H9 (cell line): ENCODE results near the gene STK38. TPM values are rescaled to one million over a fixed set of nuclear protein-coding genes. Genes with fewer than 3 reads are reported as not detected.

Source experiments
- DNase-seq: peaks from one replicate; pipeline ENCODE4 v3.0.0-alpha.2; 2017
- H2AFZ ChIP-seq: one replicate; pipeline ENCODE4 v1.6.1; 2013; ENCODE audit warnings: mild to moderate bottlenecking, low read length, control low read depth, moderate library complexity
- H2AK5ac ChIP-seq: 2 replicates; pipeline ENCODE4 v1.6.1; 2013; ENCODE audit warnings: low read length, control low read depth, mixed read lengths; ENCODE audit not compliant: insufficient read length
- H2BK120ac ChIP-seq: one replicate; pipeline ENCODE4 v1.6.1; 2013; ENCODE audit warnings: low read depth, mild to moderate bottlenecking, low read length, control low read depth, inconsistent platforms; ENCODE audit not compliant: poor library complexity, severe bottlenecking
- H2BK12ac ChIP-seq: 2 replicates; pipeline ENCODE4 v1.6.1; 2013; ENCODE audit warnings: low read length, control low read depth, mixed read lengths, low read depth; ENCODE audit not compliant: insufficient read length
- H2BK15ac ChIP-seq: 2 replicates; pipeline ENCODE4 v1.6.1; 2013; ENCODE audit warnings: low read depth, low read length, control low read depth
- H2BK20ac ChIP-seq: one replicate; pipeline ENCODE4 v1.6.1; 2013; ENCODE audit warnings: low read depth, mild to moderate bottlenecking, low read length, control low read depth, inconsistent platforms; ENCODE audit not compliant: poor library complexity, severe bottlenecking
- H2BK5ac ChIP-seq: 2 replicates; pipeline ENCODE4 v1.6.1; 2013; ENCODE audit warnings: low read length, control low read depth, mixed read lengths; ENCODE audit not compliant: insufficient read length
- H3K14ac ChIP-seq: 2 replicates; pipeline ENCODE4 v1.6.1; 2013; ENCODE audit warnings: low read length, control low read depth; ENCODE audit not compliant: insufficient read depth
- H3K18ac ChIP-seq: 2 replicates; pipeline ENCODE4 v1.6.1; 2013; ENCODE audit warnings: low read depth, mild to moderate bottlenecking, mixed read lengths, low read length, control low read depth; ENCODE audit not compliant: insufficient read length
- H3K23ac ChIP-seq: 2 replicates; pipeline ENCODE4 v1.6.1; 2013; ENCODE audit warnings: low read length, control low read depth, mixed read lengths, low read depth; ENCODE audit not compliant: insufficient read length
- H3K23me2 ChIP-seq: 2 replicates; pipeline ENCODE4 v1.6.1; 2013; ENCODE audit warnings: low read depth, mild to moderate bottlenecking, mixed read lengths, low read length, control low read depth; ENCODE audit not compliant: insufficient read length, poor library complexity, severe bottlenecking
- H3K27ac ChIP-seq: 2 replicates; pipeline ENCODE4 v1.5.1; 2013; ENCODE audit warnings: low read length, control low read depth, mixed read lengths, low read depth; ENCODE audit not compliant: insufficient read length
- H3K27me3 ChIP-seq: 2 replicates; pipeline ENCODE4 v1.6.1; 2013; ENCODE audit warnings: low read length, control low read depth, inconsistent platforms; ENCODE audit not compliant: insufficient read depth
- H3K4ac ChIP-seq: 2 replicates; pipeline ENCODE4 v1.6.1; 2013; ENCODE audit warnings: low read depth, mild to moderate bottlenecking, control low read depth, inconsistent platforms, low read length, moderate library complexity
- H3K4me1 ChIP-seq: 2 replicates; pipeline ENCODE4 v1.6.1; 2013; ENCODE audit warnings: low read length, control low read depth, inconsistent platforms; ENCODE audit not compliant: insufficient read depth
- H3K4me2 ChIP-seq: 2 replicates; pipeline ENCODE4 v1.6.1; 2013; ENCODE audit warnings: low read length, control low read depth, mixed read lengths; ENCODE audit not compliant: insufficient read length, insufficient read depth
- H3K56ac ChIP-seq: 2 replicates; pipeline ENCODE4 v1.6.1; 2013; ENCODE audit warnings: low read depth, mild to moderate bottlenecking, mixed read lengths, low read length, control low read depth; ENCODE audit not compliant: insufficient read length
- H3K79me1 ChIP-seq: 2 replicates; pipeline ENCODE4 v1.6.1; 2013; ENCODE audit warnings: low read depth, mild to moderate bottlenecking, moderate library complexity, low read length, control low read depth, inconsistent platforms; ENCODE audit not compliant: insufficient read depth, poor library complexity, severe bottlenecking
- H3K79me2 ChIP-seq: 2 replicates; pipeline ENCODE4 v1.6.1; 2013; ENCODE audit warnings: low read length, control low read depth, inconsistent platforms; ENCODE audit not compliant: insufficient read depth
- H3K9ac ChIP-seq: 2 replicates; pipeline ENCODE4 v1.6.1; 2013; ENCODE audit warnings: low read length, control low read depth, mixed read lengths; ENCODE audit not compliant: insufficient read length; ENCODE audit errors: extremely low read depth
- H3K9me3 ChIP-seq: one replicate; pipeline ENCODE4 v1.6.1; 2013; ENCODE audit warnings: low read depth, low read length, inconsistent platforms; ENCODE audit not compliant: control insufficient read depth
- H3T11ph ChIP-seq: one replicate; pipeline ENCODE4 v1.6.1; 2013; ENCODE audit warnings: mild to moderate bottlenecking, low read length, control low read depth, inconsistent platforms
- H4K20me1 ChIP-seq: one replicate; pipeline ENCODE4 v1.6.1; 2013; ENCODE audit not compliant: control insufficient read depth, insufficient read length, insufficient read depth
- H4K5ac ChIP-seq: 2 replicates; pipeline ENCODE4 v1.6.1; 2013; ENCODE audit warnings: low read depth, mild to moderate bottlenecking, mixed read lengths, low read length, control low read depth; ENCODE audit not compliant: insufficient read length
- H4K8ac ChIP-seq: replicated peaks from 2 replicates; pipeline ENCODE4 v1.6.1; 2013; ENCODE audit warnings: low read length, control low read depth, mixed read lengths, low read depth; ENCODE audit not compliant: insufficient read length
- H4K91ac ChIP-seq: 2 replicates; pipeline ENCODE4 v1.6.1; 2013; ENCODE audit warnings: low read depth, mild to moderate bottlenecking, moderate library complexity, mixed read lengths, low read length, control low read depth; ENCODE audit not compliant: insufficient read length
- H3K27ac Mint-ChIP-seq, 3 experiments: 2 replicates in 2 of 3; 3 replicates in 1 of 3; pipeline ENCODE4 v1.8.0; 2020 to 2021; ENCODE audit warnings: mixed read lengths in 3 of 3, mild to moderate bottlenecking in 1 of 3, moderate library complexity in 1 of 3
- H3K27me3 Mint-ChIP-seq: 2 replicates; pipeline ENCODE4 v1.8.0; 2021; ENCODE audit warnings: low read depth, mild to moderate bottlenecking, moderate library complexity, mixed read lengths
- H3K36me3 Mint-ChIP-seq, 3 experiments: 2 replicates in 2 of 3; 3 replicates in 1 of 3; pipeline ENCODE4 v1.8.0; 2020 to 2021; ENCODE audit warnings: low read depth in 3 of 3, mixed read lengths in 3 of 3; ENCODE audit not compliant: insufficient read depth in 1 of 3
- H3K4me1 Mint-ChIP-seq, 2 experiments: 2 replicates each; pipeline ENCODE4 v1.8.0; 2020; ENCODE audit warnings: mixed read lengths in 2 of 2
- H3K4me3 Mint-ChIP-seq, 2 experiments: 2 replicates in 1 of 2; 3 replicates in 1 of 2; pipeline ENCODE4 v1.8.0; 2020 to 2021; ENCODE audit warnings: mild to moderate bottlenecking in 2 of 2, mixed read lengths in 2 of 2, moderate library complexity in 1 of 2
- H3K9me3 Mint-ChIP-seq, 2 experiments: 2 replicates in 1 of 2; 3 replicates in 1 of 2; pipeline ENCODE4 v1.8.0; 2020; ENCODE audit warnings: mild to moderate bottlenecking in 2 of 2, mixed read lengths in 2 of 2, moderate library complexity in 1 of 2
- WGBS: extraction: QIAGEN DNeasy Blood & Tissue Kit; methylation state at CpG from one replicate; pipeline ENCODE4 v1.1.7; 2013; ENCODE audit warnings: missing lambda C conversion rate, low lambda C conversion rate, mixed read lengths; ENCODE audit not compliant: insufficient read length; ENCODE audit errors: extremely low coverage; 5-methylcytosine and 5-hydroxymethylcytosine counted together
- total RNA-seq: library from RNA; stranded (reverse); gene quantifications from 2 replicates; pipeline ENCODE4 v1.2.1, GENCODE V29; 2021
- TF ChIP-seq, protein P1 (sequence below): fragments of 200-600 bp; sonication (generic); conservative IDR thresholded peaks from 3 replicates; pipeline ENCODE4 v1.8.0; 2021; ENCODE audit warnings: antibody characterized with exemption, mild to moderate bottlenecking

The STK38 gene
- total RNA-seq, 1 experiment from 2014 or later = 17.5 TPM

DNA sequence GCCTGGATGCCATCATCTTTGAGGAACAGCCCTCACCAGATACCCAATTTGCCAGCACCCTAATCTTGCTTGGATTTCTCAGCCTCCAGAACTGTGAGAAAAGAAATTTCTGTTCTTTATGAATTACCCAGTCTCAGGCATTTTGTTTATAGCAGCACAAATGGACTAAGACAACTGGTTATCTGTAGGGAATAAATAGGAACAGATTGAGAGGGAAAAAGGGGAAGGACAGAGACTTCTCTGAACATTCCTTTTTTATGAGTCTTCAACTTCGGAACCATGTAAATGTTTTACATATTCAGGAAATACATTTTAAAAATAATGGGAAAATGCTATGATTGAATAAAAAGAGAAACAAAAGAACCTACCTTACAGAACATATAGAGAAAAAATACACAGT, 83.6 kb downstream of the STK38 start:
- no peak overlapping the region for H3K4ac ChIP-seq
- no peak overlapping the region for H3K4me2 ChIP-seq
- TF ChIP-seq, protein P1, sequence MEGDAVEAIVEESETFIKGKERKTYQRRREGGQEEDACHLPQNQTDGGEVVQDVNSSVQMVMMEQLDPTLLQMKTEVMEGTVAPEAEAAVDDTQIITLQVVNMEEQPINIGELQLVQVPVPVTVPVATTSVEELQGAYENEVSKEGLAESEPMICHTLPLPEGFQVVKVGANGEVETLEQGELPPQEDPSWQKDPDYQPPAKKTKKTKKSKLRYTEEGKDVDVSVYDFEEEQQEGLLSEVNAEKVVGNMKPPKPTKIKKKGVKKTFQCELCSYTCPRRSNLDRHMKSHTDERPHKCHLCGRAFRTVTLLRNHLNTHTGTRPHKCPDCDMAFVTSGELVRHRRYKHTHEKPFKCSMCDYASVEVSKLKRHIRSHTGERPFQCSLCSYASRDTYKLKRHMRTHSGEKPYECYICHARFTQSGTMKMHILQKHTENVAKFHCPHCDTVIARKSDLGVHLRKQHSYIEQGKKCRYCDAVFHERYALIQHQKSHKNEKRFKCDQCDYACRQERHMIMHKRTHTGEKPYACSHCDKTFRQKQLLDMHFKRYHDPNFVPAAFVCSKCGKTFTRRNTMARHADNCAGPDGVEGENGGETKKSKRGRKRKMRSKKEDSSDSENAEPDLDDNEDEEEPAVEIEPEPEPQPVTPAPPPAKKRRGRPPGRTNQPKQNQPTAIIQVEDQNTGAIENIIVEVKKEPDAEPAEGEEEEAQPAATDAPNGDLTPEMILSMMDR = no peak
- no peak overlapping the region for H3K23ac ChIP-seq
- no peak overlapping the region for H2BK15ac ChIP-seq
- H2BK120ac ChIP-seq = no peak overlapping the region
- no peak overlapping the region for H2AFZ ChIP-seq
- Mint-ChIP-seq H3K4me3 (no peak overlapping the region), H3K9me3 (no peaks in the 10 kb centered on the region), H3K4me1 (peaks cover 11 to 17% of the 10 kb centered on the region in 2 experiments), H3K36me3 (no peaks in the 10 kb centered on the region), H3K27ac (no peak overlapping the region), H3K27me3 (no peaks in the 10 kb centered on the region)
- H3K23me2 ChIP-seq = no peaks in the 10 kb centered on the region
- no peak overlapping the region for H3K18ac ChIP-seq
- H3K56ac ChIP-seq = no peak overlapping the region
- DNase-seq = no peak
- no peak overlapping the region for H2BK12ac ChIP-seq
- H3T11ph ChIP-seq = no peak overlapping the region
- no peak overlapping the region for H3K27ac ChIP-seq
- no peak overlapping the region for H2BK20ac ChIP-seq
- H4K91ac ChIP-seq = no peak overlapping the region
- no peak overlapping the region for H2BK5ac ChIP-seq
- no peaks in the 10 kb centered on the region for H3K27me3 ChIP-seq
- peaks cover 10% of the 10 kb centered on the region; the same call in 1 of the 2 replicates for H3K79me2 ChIP-seq
- H4K5ac ChIP-seq = no peak overlapping the region
- no peaks in the 10 kb centered on the region for H3K9me3 ChIP-seq
- H3K14ac ChIP-seq = no peak overlapping the region
- H4K8ac ChIP-seq = no peak overlapping the region
- no CpG with 5 or more reads among the region's 1 CpG for WGBS
- H3K4me1 ChIP-seq = no peaks in the 10 kb centered on the region
- no peak overlapping the region for H2AK5ac ChIP-seq
- peaks cover 7% of the 10 kb centered on the region for H3K79me1 ChIP-seq
- no peak overlapping the region for H3K9ac ChIP-seq
- H4K20me1 ChIP-seq = no peaks in the 10 kb centered on the region
